HG03520 (cell line): ENCODE results near the gene PCNX2.

Source experiments
- ATAC-seq: cut with Tn5 transposase; IDR thresholded peaks from one replicate; pipeline ENCODE4 v1.9.1; 2021; ENCODE audit warnings: mild to moderate bottlenecking, moderate library complexity; ENCODE audit not compliant: unreplicated experiment

Gene PCNX2, protein sequence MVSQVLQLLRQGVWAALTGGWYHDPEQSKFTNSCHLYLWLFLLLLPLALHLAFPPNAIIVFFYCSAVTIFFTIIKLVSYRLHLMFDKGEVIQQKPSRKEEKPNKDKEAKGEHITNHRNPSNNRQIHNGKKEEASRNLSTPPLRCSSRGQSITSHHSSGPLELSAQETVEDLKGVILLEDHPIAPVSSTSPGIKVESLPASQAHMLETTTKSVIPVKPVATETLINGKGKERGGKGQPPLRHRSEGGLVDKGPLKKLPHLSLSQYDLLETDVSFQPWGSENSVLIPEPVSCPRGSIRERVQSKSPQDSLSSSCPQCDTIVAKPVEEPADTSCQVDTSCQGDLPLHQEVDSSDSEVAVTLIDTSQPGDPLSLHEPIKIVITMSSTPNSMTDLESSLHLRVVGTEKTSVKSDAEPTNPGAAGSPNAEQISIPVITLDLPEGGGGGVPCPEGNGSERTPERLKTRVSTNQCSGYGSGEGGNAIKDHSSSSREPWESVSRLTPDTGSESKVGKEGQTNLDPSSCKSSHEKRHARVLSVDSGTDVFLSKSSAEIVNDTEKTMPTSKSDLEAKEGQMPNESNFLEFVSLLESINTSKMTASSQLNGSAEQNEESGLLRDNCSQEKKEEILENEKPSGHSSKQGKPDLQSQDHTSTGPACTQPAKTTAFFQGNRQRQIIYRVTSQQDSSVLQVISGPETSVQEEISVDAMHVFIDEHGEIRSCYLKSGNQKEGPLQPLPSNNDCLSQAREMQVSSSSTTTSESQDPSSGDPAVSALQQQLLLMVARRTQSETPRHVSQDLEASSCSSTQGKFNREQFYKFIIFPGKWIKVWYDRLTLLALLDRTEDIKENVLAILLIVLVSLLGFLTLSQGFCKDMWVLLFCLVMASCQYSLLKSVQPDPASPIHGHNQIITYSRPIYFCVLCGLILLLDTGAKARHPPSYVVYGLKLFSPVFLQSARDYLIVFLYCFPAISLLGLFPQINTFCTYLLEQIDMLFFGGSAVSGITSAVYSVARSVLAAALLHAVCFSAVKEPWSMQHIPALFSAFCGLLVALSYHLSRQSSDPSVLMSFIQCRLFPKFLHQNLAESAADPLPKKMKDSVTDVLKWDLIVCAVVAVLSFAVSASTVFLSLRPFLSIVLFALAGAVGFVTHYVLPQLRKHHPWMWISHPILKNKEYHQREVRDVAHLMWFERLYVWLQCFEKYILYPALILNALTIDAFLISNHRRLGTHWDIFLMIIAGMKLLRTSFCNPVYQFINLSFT (N-terminal part only)

DNA sequence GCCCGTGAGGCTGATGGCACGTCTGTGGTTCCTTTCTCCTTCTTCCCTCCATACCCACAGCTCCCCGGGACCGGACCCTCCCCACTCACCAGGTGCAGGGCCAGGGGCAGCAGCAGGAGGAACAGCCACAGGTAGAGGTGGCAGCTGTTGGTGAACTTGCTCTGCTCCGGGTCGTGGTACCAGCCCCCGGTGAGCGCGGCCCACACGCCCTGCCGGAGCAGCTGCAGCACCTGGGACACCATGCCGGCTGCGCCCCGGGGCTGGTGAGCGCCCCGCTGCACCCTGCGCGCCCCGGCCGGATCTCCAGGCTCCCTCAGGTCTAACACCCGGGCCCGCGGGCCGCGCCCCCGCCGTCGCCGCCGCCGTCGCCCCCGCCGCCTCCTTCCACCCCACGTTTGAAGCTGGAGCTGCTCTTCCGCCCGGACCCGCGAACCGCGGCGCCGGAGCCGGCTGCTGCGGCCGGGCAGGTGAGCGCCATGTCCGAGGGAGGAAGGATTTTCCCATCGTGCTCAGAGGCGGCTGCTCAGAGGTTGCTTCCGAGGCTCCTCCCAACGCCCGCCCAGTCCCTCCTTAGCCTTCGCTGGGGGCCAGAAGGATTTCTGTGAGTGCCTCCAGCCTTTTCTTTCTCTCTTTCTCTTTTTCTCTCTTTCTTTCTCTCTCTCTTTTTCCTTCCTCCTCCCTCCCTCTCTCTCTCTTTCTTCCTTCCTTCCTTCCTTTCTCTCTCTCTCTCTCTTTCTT, at the start of gene PCNX2:
PCNX2 (minus strand) TSS at position 489 of the 738 bp plus-strand sequence; CDS start at position 242, 247 bp downstream.
- ATAC-seq = peak; percentile 94

DNA sequence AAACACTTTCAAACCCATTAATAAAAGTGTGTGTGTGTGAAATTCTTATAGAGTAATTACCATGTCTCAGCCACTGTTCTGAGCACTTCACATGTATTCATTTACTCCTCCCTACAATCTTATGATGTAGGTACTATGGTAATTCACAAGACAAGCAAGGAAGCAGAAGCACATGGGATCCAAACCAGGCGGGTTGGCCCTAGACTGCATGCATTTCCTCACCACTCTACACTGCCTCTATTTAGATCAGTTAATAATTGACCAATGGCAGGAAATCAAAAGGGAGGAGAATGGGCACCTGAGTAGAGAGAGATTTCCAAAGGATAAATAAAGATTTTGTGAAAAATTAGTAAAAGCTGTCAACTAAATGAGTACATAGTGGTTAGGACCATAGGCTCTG, 47.7 kb upstream of the PCNX2 start:
- no peak for ATAC-seq

DNA sequence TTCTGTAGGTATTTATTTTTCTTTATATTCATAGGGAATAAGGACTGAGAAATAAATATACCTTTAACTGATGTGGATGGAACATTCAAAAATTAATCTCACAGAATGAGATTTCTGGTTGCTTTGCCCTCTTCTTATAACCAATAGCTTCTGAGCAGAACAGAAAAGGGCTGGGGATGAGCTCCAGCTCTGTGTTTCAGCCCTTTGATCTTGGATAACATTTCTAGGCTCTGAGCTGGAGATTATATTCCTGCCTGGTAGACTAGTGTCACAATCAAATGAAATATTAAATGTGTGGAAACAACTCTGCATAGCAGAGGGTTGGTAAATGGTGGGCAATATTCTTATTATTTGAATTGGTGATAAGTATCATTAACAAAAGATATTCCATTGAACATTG, 46.6 kb upstream of the PCNX2 start:
- no peak for ATAC-seq

DNA sequence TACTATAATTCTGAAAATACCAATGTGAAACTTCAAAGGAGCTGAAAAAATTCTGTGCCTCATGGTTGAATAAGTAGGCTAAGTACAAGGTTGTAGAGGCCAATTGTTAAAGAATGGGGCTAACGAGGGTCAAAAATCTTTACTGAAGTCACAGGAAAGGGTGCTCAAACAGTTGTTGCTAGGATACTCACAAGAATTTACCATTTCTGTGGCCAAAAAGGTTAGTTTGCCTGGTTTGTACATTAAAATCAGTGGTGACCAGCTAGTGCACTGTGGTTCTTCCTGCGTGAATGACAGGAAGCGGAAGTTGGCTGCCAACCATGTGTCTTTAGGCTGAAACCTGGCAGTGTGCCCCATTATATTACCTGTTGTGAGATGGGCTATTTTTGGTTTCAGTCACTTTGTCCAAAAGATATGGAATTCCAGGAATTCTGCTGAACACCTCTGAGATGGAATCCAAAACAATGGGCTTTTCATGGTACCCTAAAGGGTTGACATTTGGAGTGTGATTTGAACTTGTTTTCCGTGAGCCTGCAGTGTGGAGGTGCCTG, 45.5 kb upstream of the PCNX2 start:
- ATAC-seq = no peak

DNA sequence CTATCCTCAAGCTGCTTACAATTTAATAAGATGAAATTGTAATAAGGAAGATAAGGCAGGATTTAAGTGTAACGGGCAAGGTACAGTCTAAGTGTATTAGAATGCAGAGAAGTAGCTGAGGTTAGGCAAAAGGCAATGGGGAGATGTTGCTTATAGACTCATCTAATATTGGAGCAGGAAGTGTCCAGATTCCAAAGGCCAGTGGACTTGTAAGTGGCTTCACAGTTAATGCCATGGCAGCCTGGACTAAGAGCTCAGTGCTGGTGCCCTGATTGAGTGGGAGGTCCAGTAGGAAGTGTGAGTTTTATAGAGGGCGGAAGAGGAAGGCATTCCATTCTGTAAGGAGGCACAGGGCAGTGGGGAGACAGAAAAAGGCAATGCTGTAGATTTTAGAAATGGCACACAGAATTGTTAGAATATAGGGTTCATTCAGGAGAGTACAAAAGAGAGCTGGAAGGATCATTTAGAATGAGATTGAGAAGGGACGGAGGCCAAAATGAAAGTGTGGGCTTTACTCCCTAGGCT, 44.6 kb upstream of the PCNX2 start:
- ATAC-seq = no peak

DNA sequence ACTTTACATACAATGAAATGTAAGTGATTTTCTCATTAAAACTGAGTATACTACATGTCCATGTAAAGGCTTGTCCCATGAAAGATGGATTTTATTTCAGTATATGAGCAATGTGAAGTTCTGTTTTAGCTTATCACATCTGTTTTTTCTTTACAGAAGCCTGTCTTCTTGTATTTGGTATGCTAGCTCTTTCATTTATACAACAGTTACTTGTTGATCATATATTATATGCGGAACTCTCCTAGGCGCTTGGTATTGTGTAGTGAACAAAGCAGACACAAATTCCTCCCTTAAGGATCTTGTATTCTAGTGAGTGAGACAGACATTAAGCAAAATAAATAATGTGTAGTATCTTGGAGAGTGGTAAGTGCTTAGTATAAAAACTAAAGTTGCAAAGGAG, 42.6 kb upstream of the PCNX2 start:
- ATAC-seq = no peak

DNA sequence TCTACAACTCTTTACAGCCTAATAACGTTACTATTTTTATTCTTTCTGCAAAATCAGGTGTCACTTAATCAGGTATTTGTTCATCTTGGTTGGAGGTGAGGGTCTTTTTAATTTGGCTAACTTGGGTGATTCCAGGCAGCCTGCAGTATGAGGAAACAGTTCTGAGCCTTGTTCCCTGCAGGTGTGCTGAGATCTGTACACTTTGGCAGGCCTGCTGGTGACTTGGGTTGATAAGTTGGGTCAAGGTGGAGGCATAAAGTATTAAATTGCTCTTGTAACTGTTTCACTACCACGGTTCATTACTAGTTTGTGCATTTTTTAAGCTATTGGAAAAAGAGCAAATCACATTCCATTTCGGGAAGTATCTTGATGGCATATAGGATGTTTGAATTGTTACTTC, 42.0 kb upstream of the PCNX2 start:
- no peak for ATAC-seq

DNA sequence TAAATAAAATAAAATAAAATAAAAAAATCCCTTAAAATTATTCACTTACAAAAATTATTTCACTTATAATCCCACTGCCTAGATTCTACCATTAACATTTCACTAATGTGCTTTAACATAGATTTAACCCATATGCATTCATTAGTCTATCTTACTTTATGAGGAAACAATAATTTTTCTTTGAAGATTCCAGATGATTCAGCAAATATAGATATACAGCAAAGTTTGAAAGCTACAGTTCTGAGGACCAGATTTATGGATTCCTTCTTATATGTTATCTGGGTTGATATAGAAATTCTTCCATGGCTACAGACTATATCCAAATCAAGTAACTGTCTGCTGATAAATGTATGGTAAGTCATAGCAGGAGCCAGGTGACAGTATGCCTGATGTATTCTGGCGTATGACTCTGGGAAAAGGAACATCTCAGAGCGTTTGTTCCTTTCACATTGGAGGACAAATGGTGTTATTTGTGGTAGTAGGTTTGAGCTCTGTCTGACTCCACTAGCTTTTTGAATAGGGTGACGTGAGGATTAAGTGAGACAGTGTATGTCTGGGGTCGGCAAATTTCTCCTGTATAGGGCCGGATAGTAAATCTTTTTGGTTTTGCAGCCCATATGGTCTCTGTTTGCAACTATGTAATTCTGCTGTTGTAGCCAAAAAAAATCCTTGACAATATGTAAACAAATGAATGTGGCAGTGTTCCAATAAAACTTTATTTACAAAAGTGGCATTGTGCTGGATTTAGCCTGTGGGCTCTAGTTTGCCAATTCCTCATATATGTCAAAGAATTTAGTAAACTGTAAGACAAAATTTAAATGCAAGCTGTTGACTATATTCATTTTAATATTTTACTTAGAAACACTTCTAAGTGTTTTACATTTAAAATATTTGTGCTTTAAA, 41.3 kb upstream of the PCNX2 start:
- no peak for ATAC-seq

DNA sequence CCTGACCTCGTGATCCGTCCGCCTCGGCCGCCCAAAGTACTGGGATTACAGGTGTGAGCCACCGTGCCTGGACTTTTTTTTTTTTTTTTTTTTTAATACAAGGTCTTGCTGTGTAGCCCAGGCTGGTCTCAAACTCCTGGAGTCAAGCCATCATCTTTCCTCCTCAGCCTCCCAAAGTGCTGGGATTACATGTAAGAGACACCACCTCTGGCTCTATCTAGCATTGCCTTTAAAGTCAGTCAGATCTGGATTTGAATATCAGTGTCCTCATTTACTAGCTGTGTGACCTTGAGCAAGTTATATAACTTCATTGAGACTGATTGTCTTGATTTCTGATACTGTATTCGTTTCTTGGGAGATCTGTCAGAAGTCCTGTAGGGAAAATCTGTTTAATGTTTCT, 38.6 kb upstream of the PCNX2 start:
- ATAC-seq = no peak

DNA sequence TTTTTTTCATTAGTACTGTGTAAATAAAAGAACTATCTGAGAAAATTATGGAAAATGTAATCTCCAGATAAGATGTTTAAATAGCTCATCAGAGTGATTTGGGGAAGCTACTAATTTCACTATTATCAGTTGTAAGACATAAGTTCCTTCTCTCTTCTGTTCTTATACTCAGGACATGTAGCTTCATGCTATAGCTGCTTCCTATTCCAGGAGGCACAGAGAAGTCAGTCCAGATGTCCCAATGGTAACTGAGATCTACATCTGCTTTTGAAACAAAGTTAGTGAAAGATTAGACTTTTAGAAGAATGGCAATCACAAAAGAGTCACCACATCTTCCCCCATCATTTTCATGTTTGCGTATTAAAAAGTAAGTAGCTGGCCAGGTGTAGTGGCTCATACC, 37.6 kb upstream of the PCNX2 start:
- ATAC-seq = no peak

DNA sequence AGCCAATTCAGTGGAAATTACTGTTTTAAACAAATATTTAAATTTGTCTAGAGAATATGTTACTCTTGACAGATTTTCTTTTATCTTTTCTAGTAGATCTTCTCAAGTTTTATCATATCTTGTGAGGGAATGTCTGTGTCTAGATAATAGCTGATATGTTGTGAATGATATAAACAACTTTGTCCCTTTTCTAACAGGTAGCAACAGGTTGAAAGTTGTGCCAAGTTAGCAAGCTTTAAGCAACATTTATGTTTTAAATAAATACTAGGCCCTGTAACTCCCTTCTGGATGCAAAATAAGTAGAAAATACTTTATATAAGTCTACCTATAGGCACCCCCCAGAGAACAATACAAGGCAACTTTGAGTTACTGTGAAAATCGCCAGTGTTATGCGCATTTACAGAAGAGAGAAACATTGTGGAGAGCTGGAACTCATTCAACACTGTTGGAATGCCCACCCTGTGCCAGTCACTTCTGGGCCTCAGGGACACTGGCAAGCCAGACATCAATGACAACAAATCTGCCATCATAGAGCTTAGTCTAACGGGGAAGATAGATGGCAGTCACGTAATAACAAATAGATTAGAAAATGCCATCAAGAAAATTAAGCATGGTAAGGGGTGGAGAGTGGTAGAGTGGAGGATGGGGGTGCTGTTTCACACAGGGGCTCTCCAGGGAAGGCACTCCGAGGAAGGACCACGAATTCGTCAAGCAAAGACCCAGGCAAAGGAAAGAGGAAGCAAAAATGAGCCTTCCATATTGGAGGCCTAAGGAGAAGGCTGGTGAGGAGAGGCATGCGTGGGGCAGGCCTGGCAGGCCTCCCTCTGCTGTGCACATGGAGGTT, 36.4 kb upstream of the PCNX2 start:
- no peak for ATAC-seq

DNA sequence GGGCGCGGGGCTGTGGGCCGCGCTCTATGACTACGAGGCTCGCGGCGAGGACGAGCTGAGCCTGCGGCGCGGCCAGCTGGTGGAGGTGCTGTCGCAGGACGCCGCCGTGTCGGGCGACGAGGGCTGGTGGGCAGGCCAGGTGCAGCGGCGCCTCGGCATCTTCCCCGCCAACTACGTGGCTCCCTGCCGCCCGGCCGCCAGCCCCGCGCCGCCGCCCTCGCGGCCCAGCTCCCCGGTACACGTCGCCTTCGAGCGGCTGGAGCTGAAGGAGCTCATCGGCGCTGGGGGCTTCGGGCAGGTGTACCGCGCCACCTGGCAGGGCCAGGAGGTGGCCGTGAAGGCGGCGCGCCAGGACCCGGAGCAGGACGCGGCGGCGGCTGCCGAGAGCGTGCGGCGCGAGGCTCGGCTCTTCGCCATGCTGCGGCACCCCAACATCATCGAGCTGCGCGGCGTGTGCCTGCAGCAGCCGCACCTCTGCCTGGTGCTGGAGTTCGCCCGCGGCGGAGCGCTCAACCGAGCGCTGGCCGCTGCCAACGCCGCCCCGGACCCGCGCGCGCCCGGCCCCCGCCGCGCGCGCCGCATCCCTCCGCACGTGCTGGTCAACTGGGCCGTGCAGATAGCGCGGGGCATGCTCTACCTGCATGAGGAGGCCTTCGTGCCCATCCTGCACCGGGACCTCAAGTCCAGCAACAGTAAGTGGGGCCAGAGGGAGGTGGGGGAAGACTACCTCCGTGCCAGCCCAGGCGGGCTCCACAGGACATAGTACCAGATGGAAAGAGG, 32.8 kb upstream of the PCNX2 start:
- ATAC-seq = peak; percentile 28

DNA sequence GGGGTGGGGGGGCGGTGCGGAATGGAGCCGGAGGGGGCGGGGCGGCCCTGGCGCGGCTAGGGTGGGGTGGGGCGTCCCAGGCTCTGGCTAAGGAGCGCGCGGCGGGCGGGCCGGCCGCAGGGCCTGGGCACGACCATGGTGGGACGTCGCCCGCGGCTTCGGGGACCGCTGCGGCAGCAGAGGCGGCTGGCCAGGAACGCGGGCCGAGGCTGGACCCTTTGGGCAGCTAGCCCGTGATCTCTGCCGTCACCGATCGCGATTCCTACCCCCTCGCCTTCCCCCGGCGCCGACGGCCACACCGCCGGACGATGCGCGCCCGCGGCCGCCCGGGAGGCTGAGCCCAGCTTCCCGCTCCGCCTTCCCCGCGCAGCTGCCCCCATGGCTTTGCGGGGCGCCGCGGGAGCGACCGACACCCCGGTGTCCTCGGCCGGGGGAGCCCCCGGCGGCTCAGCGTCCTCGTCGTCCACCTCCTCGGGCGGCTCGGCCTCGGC, 32.2 kb upstream of the PCNX2 start, which contains the start of gene MAP3K21:
MAP3K21 (plus strand) TSS at position 74 of the 491 bp plus-strand sequence; CDS start at position 379, 305 bp downstream.
- ATAC-seq = peak; percentile 30

DNA sequence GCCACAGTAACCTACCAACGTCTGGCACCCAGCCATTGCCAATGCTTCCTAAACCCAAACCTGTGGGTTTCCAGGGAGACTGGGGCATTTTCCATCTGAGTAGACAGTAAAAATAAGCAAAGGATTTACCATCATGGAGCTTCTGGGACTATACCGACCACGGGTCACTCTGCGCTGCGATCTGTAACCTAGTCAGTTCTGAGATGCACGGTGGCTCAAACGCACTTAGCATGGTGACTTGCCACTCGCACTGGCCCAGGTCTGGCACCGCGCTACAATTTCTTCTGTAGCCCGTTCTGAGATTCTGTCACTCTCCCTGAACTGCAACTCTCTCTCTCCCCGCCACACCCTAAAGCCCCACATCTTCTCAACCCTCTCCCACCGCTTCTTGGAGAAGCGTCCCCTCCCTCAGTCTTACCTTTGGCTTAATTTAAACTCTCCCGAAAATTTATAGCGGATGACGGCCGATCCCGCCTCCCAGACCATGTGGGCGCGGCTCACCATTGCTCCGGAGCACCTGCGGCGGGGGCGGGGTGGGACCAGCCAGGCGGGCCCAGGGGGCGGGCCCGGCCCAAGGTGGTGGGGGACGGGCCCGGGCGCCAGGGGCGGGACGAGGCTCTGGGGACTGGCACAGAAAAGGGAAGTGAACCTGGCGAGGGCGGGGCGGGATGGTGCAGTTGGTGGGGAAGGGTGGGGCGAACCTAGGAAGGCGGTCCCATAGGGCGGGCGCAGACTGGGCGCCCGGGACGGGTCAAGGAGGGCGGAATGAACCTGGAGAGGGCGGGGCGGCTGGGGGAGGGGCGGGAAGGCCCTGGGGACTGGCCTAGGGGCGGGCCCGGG, 31.5 kb upstream of the PCNX2 start:
- ATAC-seq = peak; percentile 90

DNA sequence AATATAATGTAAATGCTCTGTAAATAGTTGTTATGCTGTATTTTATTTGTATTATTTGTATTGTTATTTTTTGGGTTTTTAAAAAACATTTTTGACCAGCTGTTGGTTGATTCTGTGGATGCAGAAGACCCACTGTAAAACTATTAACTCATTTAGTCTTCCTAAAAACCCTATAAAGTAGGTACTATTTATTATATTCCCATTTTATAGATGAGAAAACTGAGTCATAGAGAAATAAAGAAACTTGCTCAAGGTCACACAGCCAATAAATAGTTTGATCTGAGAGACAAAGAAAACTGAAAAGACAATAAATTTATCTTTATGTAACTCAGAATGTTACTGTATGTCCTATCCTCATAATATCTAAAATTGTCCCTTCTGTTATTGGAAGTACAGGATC, 30.8 kb upstream of the PCNX2 start:
- ATAC-seq = no peak

DNA sequence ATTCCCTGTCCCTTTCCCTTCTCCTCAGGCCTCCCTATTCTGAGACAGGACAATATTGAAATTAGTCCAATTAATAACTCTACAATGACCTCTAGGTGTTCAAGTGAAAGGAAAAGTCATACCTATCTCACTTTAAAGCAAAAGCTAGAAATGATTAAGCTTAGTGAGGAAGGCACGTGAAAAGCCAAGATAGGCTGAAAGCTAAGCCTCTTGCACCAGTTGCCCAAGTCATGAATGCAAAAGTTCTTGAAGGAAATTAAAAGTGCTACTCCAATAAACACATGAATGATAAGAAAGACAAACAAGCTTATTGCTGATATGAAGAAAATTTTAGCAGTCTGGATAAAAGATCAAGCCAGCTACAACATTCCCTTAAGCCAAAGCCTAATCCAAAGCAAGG, 28.2 kb upstream of the PCNX2 start:
- ATAC-seq = no peak
